Activated gamma-delta T cell treated with Interleukin-2 at 50 U/mL for 16 hours (primary cell): ENCODE measurements around the gene DLL1.

Source experiments
- DNase-seq: peaks from one replicate; pipeline ENCODE4 v3.0.0-alpha.2; 2020

DLL1 gene

GRCh38 chr6:170281331-170282292, 9.3 kb downstream of the DLL1 start:
- no peak for DNase-seq

- no peak for DNase-seq
Observed at GRCh38 chr6:170280689-170281045, 10.2 kb downstream of the DLL1 start.

DNA sequence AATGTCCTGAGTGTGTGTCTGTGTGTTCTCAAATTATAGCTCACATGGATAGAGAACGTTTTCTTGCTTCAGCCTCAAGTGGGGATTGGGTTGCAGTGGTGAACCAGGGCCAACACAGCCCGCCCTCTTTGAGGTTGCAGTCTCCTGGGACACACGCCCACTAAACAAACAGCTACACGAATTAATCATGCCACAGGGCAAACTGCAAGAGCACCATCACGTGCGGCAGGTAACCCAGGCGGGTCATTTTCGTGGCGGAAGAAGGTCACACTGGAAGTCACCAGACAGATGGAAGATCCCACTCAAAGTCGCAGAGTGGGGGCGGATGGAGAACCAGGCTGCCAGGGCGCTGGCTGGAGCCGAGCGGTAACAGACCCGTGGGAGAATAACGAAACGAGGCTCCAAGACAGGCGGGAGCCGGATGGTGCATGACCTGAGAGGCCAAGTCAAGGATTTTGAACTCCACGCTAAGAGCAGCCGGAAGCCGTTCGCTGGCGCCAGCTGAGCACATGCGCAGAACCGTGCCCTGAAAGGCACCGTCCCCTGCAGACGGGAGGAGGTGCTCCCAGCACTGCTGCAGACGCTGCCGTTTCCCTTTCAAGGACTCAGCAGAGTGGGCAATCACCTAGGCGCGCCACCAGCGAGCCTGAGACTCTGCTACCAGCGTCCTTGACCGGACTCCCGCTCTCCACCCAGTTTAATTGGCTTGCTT, 10.7 kb downstream of the DLL1 start:
- DNase-seq = peak; percentile 58

- DNase-seq = no peak
Observed at GRCh38 chr6:170279426-170279825, 11.5 kb downstream of the DLL1 start.

- no peak for DNase-seq
Observed at GRCh38 chr6:170278743-170279094, 12.2 kb downstream of the DLL1 start.

DNA sequence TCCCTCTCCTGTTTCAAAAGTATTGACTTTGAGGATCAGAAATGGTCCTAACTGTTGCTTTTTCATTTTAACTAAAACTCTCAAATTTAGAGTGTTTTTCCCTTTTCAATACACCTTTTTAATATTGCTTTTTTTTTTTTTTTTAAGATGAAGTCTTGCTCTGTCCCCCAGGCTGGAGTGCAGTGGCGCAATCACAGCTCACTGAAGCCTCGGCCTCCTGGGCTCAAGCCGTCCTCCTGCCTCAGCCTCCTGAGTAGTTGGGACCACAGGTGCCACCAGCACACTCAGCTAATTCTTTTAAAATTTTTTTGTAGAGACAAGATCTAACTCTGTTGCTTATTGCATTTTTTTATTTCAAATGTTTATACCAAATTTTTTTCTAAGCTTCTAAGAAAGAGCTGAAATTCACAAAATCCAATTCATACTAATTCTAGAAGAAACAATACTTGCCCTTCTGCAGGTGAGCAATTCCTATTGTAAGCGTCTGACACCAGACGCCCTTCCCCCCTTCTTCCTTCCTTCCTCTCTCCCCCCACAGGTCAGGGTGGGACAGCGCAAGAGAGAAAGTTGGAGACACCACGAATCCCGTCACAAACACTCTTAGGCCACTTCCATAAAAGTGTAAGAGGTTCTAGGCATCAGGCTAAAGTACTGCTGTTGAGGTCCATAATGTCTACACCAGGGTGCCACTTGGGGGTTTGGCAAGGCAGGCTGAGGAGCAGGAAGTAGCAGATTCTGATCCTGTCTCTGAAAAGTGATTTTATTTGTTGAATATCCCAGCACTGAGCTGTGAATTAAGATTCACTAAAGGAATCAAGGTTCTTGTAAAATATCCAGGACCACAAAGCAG, 12.8 kb downstream of the DLL1 start:
- no peak for DNase-seq

GRCh38 chr6:170276369-170277057, 14.4 kb downstream of the DLL1 start:
- no peak for DNase-seq

GRCh38 chr6:170274713-170275560, 15.9 kb downstream of the DLL1 start:
- no peak for DNase-seq

DNA sequence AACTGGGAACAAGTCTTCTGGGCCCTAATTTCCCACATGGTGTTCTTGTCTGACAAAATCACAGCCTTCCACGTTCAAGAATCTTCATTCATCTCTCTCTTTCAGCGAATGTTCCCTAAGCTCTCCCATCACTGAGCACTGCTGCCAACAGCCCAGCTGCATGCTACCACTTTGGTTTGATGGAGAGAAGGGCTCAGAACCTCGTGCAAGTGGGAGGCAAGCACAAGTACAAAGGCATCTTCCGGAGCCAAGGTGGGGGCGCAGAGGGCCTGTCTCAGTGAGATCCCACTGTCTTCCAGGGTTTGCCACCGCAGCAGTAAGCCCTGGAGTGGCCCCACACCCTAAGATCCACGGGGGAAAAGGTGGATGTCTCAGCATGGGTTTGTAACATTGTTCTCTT, 17.2 kb downstream of the DLL1 start:
- no peak for DNase-seq

- no peak for DNase-seq
Observed at GRCh38 chr6:170273191-170273590, 17.7 kb downstream of the DLL1 start.

DNA sequence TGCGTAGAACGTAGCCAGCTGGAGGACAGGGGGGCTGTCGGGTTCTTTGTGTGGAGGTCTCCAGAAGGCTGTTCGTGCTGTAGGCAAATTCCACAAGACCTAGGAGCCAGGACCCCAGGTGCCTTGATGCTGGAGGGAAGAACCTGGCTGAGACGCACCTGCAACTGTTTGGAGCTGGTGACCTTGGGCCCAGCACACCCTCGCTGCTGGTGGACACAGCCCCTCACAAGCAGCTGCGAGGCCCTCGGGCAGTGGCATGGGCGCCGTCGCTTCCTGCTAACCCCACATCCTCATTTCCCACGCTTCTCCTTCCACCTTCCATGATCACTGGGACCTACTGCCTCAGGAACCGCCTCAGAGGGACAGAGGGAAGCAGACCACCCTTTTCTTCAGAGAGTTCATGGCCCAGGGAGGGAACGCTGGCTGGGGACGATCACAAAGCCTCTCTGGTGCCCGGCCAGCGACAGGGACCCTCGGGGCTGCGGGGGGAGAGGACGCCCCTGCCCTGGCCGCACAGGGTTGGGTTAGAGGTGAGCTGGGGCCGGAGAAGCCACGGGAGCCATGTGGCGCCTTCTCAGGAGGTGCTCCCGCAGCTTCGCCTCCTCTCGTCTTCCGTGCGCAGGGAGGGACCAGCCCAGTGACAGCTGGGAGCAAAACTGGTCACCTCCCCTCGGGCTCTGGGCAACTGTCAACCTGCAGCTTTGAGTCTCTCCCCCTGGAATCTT, 18.4 kb downstream of the DLL1 start:
- DNase-seq = no peak

GRCh38 chr6:170271771-170272314, 19.0 kb downstream of the DLL1 start:
- DNase-seq = peak; percentile 59

GRCh38 chr6:170270984-170271593, 19.8 kb downstream of the DLL1 start:
- no peak for DNase-seq

DNA sequence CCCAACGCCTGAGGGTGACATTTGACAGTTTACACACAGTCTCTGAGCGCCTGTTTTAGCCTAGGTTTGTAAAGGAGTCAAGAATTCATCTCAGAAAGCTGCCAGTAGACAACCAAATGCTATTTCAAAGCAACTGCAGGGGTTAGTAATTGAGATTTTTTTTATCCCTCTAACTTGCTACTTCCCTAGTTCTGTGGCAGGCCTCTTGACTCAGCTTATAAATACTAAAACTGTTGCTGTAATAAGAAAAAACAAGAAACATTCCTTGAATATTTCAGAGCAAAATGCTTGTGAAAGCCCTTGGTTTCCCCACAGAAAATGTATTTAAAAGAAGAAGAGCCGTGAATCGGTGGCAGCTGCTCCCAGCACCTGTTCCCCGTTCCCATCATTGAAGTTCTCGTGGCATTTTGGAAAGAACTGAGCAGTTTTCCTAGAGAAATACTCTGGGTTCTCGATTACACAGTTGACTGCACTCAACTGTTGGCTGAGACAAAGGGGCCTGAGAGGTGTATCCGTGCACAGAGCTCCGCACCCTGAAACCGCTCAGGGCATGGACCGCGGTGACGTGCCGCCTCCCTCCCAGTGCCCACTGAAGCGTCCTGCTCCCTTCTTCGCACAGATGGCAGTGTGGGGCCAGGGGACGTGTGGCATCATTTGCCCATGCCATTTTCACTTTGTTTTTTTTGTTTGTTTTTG, 20.9 kb downstream of the DLL1 start:
- DNase-seq = no peak

DNA sequence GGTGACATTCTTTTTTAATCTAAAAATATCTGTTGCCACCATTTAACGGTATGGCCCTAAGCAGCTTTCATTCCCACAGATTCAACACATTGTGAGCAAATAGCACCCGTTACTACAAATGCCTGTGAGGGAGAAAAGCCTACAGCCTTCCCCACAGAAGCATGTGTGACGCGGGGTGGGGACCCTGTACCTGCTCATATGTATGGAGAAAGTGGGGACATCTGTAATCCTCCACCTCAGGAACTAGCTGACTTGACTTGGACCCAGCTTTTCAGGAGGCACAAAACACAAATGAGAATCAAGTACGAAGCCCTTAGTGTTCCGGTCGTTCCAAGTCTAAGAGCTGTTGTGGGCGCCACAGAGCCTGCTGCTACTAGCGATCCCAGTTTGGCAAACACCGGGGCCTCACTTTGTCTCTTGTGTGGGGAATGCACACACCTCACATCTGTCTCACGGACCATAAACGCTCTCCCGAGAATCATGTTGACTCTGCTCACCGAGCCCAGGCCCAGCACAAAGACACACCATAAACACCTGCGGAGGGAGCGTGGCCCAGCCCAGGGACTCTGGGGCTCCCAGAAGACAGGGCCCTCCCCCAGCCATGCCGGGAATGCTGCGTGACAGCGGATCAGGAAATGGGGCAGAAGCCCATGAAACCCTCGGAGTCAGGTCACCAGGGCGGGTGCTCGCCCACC, 21.6 kb downstream of the DLL1 start:
- DNase-seq = no peak

DNA sequence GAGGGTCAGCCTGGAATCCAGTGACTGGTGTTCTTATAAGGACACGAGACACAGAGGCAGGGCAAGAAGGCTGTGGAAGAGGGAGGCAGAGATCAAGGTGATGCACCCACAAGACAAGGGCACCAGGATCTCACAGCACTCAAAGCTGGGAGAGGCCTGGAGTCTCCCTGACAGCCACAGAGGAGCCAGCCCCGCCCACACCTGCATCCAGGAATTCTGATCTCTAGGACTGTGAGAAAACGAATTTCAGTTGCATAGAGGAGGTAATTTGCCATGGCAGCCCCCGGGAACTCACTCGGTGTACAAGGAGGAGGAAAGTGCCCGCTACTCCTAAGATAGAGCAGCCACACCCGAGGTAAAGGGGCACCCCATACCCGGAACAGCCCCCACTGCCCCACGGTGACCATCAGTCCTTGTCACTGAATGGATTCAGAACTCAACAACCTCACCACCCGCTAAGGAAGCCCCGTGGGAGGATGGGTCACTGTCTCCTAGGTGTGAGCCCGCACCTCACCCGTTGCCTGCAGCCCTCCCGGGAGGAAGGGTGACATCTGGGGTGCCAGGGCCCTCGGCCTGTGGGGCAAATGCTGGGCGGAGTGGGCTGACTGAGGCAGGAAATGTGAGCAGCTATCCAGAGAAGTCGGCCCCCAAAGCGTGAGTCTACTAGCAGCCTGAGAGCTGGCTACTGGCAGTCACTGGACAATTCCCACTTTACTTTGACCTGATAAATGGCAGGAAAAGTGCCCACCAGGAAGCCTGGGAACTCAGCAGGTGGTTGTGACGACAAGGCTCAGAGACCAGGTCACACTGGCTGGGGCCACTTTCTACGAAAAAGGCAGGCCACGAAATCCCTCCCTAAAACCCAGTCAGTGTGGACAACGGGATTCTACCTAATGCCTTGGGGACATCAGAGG, 22.4 kb downstream of the DLL1 start:
- no peak for DNase-seq

GRCh38 chr6:170267688-170268087, 23.2 kb downstream of the DLL1 start:
- DNase-seq = no peak
